Type B pancreatic cell (in vitro differentiated cells): ENCODE measurements around the gene UNCX. TPM values are rescaled to one million over a fixed set of nuclear protein-coding genes. Genes with fewer than 3 reads are reported as not detected.

ENCODE experiments used
- DNase-seq: peaks from one replicate; pipeline ENCODE4 v3.0.0; 2021; ENCODE audit warnings: mixed read lengths; ENCODE audit not compliant: unreplicated experiment; ENCODE audit errors: extremely low spot score
- H3K27ac Mint-ChIP-seq: 2 replicates; pipeline ENCODE4 v1.8.0; 2021; ENCODE audit warnings: mild to moderate bottlenecking, mixed read lengths
- H3K27me3 Mint-ChIP-seq: 2 replicates; pipeline ENCODE4 v1.8.0; 2021; ENCODE audit warnings: mixed read lengths
- H3K36me3 Mint-ChIP-seq: 2 replicates; pipeline ENCODE4 v1.8.0; 2021; ENCODE audit warnings: mixed read lengths
- H3K4me1 Mint-ChIP-seq: one replicate; pipeline ENCODE4 v1.8.0; 2021; ENCODE audit warnings: mixed read lengths; ENCODE audit not compliant: unreplicated experiment
- H3K4me3 Mint-ChIP-seq: 2 replicates; pipeline ENCODE4 v1.8.0; 2021; ENCODE audit warnings: mild to moderate bottlenecking, mixed read lengths
- H3K9me3 Mint-ChIP-seq: 2 replicates; pipeline ENCODE4 v1.8.0; 2021; ENCODE audit warnings: mixed read lengths
- total RNA-seq: library from RNA; stranded (reverse); gene quantifications from 2 replicates; pipeline ENCODE4 v1.2.1, GENCODE V29; 2021; ENCODE audit warnings: low replicate concordance
- TF ChIP-seq, protein P1 (sequence below): fragments of 200-600 bp; sonication (generic); conservative IDR thresholded peaks from 2 replicates; pipeline ENCODE4 v1.5.0; 2021; ENCODE audit warnings: antibody characterized with exemption, mild to moderate bottlenecking

The UNCX gene
- total RNA-seq, 1 donor from 2014 or later: 0.48 TPM

DNA sequence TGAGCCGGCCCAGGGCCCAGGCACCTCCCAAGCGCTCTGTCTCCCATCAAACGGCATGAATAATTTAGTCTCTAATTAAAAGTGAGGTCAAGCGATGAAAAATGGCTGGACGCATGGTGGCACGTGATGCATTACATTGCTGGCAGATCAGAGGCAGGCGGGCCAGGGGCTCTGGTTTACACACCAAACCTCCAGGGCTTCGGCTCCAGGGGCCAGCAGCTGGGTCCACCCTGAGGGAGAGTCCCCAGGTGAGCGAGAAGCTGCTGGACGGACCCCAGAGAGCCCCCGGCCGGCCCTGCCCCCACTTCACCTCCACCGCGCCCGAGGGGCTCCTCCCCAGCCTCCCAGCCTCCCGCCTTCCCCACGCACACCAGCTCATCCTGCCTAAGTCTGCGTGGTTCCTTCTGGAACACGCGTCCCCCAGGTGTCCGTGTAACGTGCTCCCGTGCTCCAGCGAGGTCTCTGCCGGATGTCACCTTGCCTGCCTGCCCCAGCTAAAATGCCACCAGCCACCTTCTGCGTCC is 23.2 kb downstream of the UNCX start:
- Mint-ChIP-seq H3K27me3 (peaks cover 55% of the 10 kb centered on the region), H3K4me1 (peaks cover 12% of the 10 kb centered on the region), H3K9me3 (no peaks in the 10 kb centered on the region)

DNA sequence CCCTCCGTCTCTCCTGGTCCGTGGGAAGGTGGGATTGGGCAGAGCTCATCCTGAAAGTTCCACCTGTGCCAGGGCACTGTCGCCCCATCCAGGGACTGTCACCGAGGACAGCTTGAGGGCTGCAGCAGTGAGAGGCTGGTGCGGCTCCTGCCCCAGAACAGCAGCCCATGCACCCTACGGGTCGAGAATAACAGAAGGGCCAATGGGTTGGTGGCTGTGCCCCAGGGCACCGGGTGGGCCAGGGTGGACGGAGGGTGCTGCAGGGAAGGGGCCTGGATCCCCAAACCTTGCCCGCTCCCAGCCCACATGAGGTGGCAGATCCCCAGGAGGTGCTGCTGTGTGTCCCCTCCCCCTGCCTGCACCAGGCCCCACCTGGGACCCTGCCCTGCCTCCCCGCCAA is 23.9 kb downstream of the UNCX start:
- TF ChIP-seq, protein P1, sequence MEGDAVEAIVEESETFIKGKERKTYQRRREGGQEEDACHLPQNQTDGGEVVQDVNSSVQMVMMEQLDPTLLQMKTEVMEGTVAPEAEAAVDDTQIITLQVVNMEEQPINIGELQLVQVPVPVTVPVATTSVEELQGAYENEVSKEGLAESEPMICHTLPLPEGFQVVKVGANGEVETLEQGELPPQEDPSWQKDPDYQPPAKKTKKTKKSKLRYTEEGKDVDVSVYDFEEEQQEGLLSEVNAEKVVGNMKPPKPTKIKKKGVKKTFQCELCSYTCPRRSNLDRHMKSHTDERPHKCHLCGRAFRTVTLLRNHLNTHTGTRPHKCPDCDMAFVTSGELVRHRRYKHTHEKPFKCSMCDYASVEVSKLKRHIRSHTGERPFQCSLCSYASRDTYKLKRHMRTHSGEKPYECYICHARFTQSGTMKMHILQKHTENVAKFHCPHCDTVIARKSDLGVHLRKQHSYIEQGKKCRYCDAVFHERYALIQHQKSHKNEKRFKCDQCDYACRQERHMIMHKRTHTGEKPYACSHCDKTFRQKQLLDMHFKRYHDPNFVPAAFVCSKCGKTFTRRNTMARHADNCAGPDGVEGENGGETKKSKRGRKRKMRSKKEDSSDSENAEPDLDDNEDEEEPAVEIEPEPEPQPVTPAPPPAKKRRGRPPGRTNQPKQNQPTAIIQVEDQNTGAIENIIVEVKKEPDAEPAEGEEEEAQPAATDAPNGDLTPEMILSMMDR: no peak
- DNase-seq: no peak
- no peak overlapping the region for H3K27ac Mint-ChIP-seq

More for the DNA sequence above, 23.2 kb downstream of the UNCX start:
- H3K27ac Mint-ChIP-seq: no peak overlapping the region
- no peak overlapping the region for H3K4me3 Mint-ChIP-seq
- H3K36me3 Mint-ChIP-seq: no peaks in the 10 kb centered on the region
- no peak for DNase-seq
- TF ChIP-seq, protein P1: no peak

DNA sequence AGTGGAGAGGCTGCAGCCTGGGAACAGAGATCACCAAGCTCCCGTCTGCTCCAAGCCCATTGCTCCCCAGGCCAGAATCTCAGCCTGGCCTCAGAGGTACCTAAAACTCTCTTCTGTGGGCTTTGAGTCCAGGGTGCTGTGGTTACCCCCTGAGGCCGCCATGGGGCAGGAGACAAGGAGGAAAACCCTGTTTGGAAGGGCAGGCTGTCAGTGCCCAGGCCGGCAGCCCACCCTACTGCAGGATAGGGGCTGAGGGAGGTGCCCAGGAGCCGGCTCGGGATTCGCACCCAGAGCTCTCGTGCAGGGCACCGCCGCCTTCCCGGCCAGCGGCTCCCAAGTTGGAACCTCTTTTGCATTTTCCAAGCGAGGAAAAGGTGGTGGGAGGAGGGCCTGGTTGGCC is 24.5 kb downstream of the UNCX start:
- no peak overlapping the region for H3K4me3 Mint-ChIP-seq
- no peaks in the 10 kb centered on the region for H3K36me3 Mint-ChIP-seq
- H3K4me1 Mint-ChIP-seq: peaks cover 12% of the 10 kb centered on the region
- TF ChIP-seq, protein P1: no peak
- no peak overlapping the region for H3K27ac Mint-ChIP-seq
- no peak for DNase-seq
- H3K9me3 Mint-ChIP-seq: no peaks in the 10 kb centered on the region
- peaks cover 46% of the 10 kb centered on the region for H3K27me3 Mint-ChIP-seq

More for the DNA sequence above, 23.9 kb downstream of the UNCX start:
- Mint-ChIP-seq H3K9me3 (no peaks in the 10 kb centered on the region), H3K4me3 (no peak overlapping the region), H3K27me3 (peaks cover 50% of the 10 kb centered on the region), H3K36me3 (no peaks in the 10 kb centered on the region), H3K4me1 (peaks cover 12% of the 10 kb centered on the region)

DNA sequence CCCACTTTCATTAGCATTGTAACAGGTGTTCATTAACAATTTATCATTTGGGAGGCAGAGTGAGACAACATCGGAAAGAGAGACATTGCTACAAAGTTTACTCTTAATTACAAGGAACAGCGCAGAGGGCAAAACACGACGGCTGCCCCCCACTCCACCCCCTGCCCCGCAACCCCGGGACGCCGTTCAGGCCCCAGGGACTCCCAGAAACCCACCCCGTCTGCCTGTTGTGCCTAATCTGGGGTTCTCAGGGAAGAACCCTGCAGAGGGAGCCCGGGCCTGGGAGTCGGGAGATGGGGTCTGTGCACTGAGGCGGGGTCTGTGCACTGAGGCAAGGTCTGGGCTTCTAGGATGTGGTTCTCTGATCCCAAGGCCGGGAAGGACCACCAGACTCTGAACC is 25.2 kb downstream of the UNCX start:
- H3K27me3 Mint-ChIP-seq: peaks cover 42% of the 10 kb centered on the region
- H3K9me3 Mint-ChIP-seq: no peaks in the 10 kb centered on the region
- H3K4me1 Mint-ChIP-seq: peaks cover 12% of the 10 kb centered on the region
- TF ChIP-seq, protein P1: no peak
- H3K4me3 Mint-ChIP-seq: no peak overlapping the region
- no peak overlapping the region for H3K27ac Mint-ChIP-seq
- H3K36me3 Mint-ChIP-seq: no peaks in the 10 kb centered on the region
- DNase-seq: no peak

DNA sequence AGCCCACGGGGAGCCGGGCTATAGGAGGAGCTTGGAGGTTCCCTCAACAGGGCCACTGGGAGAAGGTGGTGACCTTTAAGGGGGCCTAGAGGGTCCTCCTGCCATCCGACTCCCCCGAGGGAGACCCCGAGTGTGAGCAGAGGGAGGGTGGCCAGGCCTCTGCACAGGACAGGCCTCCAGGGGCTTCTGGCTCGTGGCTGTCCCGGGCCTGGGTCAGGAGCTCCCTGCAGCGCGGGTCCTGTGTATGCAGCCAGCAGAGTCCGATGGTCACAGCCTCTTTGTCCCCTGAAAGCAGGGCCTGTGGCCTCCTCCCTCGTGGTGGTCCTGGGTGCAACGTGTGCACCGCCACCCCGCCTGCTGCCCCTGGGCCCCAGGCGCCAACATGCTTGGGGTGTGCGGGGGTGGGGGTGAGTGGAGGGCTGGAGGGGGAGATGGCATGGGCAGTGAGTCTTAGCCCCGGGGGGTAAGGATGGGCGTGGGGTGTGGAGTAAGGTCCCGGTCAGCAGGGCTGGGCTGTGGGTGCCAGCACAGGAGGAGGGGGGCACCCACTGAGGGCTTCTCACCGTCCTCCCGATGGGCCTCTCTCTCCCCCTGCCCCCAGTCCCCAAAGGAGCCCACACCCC is 27.1 kb downstream of the UNCX start:
- TF ChIP-seq, protein P1: no peak
- Mint-ChIP-seq H3K4me3 (no peak overlapping the region), H3K9me3 (no peaks in the 10 kb centered on the region), H3K36me3 (no peaks in the 10 kb centered on the region), H3K4me1 (peaks cover 8% of the 10 kb centered on the region), H3K27me3 (peaks cover 34% of the 10 kb centered on the region), H3K27ac (no peak overlapping the region)
- DNase-seq: no peak
